GM19099 (cell line): ENCODE results near the gene RPS5.

Source experiments
- POLR2A ChIP-seq: IDR thresholded peaks from 3 replicates; pipeline ENCODE4 v1.6.1; 2011; ENCODE audit warnings: low read depth; ENCODE audit not compliant: insufficient read length; ENCODE audit errors: extremely low read depth

RPS5 gene

DNA sequence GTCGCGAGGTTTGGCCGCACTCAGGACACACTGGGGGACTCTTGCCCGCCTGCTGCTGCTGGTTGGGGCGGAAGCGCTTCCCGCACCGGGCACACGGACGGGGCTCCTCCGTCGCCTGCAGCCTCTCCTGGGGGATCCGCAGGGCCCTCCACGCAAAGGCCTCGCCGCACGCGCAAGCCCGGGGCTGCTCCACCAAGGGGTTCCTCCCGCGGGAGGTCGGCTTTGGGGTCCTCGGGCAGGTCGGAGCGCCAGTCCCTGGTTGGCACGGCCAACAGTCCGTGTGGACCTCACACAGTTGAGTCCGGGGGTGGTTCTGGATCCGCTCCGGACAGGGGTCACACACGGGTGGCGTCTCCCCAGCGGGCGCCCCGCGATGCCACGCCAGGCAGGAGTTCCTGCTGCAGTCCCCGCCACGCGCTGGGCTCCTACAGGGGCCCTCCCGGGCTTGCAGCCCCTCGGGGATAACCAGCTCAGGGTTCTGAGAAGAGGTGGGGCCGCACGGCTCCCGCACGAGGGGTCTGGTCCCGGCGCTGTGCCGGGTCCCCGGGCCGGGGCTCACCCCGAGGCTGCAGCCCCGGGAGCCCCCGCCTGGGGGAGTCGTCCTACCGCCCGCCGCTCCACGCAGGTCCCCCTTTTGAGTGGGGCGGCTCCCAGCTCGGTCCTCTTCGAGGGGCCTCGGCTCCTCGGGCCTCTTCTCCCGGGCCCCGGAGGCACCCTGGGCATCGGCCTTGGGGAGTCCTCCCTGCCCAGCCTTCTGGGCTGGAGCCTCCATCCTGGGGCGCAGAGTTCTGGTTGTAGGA, 18.3 kb upstream of the RPS5 start:
- TF ChIP-seq POLR2A: no peak

DNA sequence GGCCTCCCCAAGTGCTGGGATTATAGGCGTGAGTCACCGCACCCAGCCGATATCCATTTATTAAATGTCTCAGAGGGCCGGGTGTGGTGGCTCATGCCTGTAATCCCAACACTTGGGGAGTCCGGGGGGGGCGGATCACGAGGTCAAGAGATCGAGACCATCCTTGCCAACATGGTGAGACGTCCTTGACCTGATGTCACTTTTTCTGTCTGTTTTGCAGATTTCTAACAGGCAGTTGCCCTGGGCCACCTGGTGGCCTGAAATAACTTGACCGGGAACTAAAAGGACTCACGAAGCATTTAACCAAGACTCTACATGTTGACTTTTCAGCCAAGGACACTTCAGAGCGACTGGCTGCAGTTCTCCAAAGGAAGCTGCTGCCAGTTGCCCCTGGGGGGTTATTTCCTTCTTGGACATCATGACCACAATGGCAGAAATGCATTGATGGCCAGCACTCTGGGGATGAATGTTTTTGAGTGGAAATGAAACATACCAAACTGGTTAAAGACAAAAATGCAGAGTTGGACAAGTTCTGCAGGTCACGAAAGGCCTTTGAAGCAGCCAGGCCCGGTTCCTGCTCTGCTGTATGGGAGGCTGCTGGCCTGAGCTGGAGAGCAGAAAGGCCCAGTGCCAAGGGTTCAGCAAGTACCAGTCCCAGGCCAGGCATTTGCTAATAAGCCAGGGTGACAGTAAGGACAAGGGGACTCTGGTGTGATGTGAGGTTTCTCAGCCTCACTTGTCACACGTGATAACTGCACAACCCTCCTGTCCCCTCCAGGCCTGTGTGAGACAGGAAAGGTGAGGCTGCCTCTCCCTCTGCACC, 14.5 kb upstream of the RPS5 start:
- no peak for TF ChIP-seq POLR2A

DNA sequence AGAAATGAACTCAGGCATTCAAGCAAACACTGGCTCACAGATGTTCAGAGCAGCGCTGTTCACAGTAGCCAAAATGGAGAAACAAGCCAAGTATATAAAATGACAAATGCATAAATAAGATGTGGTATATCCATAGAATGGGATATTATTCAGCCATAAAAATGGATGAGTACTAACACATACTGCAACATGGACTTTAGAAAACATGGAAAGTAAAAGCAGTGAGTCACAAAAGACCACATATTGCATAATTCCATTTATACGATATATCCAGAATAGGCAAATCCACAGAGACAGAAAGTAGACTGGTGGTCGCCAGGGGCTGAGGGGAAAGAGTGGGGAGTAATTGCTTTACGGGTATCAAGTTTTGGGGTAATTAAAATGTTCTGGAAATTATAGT, 12.9 kb upstream of the RPS5 start:
- TF ChIP-seq POLR2A: no peak

DNA sequence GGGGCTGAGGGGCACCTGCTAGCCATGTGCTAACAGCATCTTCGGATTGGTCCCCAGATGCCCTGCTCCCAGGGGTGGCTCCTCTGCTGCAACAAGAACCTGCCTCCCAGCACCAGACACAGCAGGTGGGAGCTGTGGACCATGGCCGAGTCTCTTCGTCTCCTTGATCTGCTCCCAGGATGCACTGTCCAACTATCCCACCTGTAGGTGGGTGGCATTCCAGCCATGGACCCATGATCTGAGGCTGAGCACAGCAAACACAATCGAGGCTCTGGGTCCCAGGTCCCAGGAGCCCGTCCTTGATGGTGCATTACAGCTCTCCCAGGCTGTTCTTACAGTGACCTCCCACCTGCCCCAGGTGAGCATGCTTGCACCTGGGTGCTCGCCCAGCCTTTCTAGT, 7.8 kb upstream of the RPS5 start:
- no peak for TF ChIP-seq POLR2A

DNA sequence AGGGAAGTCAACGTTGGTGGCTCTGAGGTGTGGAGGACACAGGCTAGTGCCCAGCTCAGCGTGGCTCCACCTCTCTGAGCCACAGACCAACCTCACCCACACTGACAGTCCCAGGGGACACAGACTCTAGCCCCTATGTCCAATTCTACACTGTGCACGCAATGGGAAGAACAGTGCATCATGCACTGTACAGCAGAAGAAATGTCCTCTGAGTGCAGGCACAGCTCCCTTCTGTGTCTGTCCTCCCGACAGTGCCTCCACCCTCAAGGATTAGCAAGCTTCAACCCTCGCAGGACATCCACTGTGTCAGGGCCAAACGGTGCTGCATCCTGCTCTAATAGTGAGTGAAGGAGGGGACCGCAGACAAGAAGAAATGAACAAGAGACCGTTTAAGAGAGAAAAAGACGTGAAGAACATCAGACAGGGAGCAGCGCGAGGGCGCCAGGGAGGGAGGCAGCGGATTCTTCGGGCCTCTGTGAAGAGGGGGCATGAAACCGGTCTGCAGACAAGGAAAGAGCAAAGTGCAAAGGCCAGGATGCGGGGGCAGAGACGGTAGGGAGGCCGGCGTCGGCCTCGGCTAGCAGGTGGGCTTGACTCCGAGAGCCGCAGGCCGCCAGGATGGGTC, 6.9 kb upstream of the RPS5 start:
- TF ChIP-seq POLR2A: no peak

DNA sequence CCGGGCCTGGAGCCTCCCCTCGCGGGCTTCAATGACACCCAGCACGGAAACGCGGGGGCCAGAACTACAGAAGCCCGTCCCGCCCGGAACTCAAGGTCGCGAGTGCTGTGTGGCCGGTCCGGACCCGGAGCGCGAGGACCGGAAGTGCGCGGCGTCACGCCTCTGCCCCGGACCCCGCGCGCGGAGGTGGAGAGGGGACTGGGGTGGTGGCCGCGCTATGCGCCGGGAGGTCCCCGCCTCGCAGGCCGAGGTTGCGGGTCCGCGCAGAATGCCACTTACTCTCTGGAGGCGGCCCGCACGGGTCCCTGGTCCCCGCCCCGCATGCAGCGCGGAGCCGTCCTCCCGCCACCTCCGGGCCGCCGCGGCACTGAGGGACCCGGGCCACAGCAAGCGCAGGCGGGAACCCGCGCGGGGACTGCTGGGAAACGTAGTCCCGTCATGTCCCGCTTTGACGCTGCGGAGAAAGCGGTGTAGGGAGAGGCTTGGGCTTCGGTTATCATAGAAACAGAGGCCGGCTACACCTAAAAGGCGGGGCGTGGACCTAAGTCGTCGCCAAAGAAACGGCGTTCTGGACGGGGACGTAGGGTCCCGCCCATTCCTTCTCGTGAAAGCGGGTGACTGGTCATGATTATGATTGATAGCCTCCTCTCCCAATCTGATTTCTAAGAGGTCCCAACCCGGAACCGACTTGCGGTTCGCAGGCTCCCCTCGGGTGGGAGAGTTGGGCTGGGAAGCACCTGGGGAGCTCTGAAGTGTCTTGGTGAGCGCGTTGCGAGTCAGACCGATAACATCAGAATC, 6.2 kb upstream of the RPS5 start, which contains the start of gene ZNF837:
ZNF837 (minus strand) TSS at position 369 of the 798 bp plus-strand sequence. CDS start 11,698 bp downstream, outside the sequence.
- peak; percentile 88 for TF ChIP-seq POLR2A

DNA sequence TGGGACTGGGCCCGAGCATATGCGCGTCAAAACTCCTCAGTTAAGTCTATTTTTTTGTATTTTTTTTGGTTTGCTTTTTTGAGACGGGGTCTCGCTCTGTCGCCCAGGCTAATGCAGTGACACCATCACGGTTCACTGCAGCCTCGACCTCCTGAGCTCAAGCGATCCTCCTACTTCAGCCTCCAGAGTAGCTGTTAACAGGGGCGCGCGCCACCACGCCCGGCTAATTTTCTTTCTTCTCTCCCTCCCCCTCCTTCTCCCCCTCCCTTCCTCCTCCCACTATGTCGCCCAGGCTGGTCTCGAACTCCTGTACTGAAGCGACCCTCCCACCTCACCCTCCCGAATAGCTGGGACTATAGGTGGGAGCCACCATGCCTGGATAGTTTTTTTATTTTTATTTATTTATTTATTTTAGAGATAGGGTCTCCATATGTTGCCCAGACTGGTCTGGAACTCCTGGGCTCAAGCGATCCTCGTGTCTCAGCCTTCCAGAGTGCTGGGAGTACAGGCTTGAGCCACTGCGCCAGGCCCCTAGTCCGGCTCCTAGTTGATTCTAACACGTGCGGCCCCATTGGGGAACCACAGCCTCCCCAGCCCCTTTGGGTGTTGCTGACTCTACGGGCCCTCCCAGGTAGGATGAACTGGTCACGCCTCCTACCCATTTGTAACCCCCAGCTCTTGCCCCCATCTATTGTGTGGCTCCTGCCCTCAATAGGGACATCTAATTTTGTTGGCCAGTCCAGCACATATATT, 5.4 kb upstream of the RPS5 start:
- no peak for TF ChIP-seq POLR2A

DNA sequence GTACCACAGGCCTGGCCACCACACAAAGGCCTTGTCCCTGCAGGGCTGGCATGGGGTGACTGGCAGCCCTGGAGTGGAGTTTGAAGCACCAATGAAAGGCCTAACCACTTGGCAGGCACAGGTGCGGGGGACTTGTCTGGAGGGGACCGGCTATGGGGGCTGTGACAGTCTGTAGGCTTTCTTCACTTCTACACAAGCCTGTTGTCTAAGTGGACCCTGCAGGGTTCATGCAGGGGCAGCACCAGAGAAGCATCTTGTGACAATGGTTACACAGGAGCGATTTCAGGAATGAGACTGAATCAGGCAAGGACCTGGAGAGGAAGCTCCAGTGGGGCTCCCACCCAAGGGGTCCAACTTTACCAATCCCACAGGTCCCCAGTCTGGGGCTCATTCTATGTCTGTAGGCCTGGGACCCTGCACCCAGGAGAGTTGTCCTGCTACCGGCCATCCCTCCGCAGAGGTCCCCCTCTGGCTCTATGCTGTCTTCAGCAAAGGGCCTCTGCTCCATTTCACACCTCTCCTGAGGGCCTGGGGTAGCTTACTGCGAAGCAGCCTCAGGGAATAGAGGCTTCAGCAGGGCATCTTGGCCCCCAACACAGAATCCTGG, 4.0 kb upstream of the RPS5 start:
- no peak for TF ChIP-seq POLR2A

DNA sequence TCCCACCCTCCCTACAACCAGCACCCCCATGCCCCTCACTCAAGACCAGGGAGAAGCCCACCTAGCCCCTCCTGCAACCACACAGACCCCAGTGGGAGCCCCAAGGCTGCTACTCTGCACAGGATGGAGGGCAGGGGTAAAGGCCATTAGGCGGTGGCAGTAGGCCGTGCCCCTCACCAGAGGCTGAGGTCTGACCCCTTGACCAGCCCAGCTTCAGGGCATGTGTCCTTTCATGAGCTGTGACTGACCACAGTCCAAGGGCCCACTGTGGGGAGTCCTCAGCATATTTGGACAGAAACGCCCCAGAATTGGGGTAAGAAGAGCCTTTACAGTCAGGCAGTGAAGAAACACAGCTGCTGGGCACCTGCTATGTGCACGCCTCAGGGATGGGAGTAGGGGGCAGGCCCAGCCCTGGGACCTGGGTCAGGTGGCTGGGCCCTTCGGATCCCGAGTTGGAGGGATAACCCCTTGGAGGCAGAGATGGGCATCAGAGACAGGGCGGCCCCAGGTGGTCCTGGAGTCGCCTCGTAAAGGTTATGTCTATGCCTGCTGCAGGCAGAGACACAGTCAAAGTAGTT, 1.7 kb upstream of the RPS5 start:
- TF ChIP-seq POLR2A: no peak

DNA sequence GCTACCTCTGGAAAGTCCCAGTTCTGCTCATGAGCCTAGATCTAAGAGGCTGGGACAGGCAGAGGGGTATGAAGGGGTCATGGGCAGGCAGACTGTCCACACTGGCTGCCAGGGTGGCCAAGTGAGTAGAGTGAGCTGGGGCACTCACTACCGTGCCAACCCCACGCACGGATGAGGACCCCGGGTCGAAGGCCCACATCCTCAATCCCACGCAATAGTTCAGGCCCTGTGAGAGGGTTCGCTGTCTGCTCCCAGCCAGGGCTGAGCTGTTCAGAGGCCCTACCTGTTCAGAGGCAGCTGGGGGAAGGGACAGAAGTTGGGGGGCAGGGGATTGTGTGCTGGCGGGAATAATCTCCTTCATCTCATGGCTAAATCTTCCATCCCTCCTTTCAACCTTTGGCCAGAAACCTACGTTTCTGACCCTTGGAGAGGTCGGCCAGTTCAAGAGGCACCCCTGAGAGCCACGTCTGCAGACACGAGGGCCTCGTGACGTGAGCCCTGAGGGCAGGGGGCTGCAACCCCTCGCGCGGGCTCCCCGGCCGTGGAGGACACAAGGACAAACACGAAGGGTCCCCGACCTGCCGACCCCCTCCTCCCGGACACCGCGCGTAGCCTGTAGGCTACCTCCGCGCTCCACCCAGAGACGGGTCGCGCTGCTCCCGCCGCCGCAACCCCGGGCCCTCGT, 1.0 kb upstream of the RPS5 start:
- peak; percentile 59 for TF ChIP-seq POLR2A

DNA sequence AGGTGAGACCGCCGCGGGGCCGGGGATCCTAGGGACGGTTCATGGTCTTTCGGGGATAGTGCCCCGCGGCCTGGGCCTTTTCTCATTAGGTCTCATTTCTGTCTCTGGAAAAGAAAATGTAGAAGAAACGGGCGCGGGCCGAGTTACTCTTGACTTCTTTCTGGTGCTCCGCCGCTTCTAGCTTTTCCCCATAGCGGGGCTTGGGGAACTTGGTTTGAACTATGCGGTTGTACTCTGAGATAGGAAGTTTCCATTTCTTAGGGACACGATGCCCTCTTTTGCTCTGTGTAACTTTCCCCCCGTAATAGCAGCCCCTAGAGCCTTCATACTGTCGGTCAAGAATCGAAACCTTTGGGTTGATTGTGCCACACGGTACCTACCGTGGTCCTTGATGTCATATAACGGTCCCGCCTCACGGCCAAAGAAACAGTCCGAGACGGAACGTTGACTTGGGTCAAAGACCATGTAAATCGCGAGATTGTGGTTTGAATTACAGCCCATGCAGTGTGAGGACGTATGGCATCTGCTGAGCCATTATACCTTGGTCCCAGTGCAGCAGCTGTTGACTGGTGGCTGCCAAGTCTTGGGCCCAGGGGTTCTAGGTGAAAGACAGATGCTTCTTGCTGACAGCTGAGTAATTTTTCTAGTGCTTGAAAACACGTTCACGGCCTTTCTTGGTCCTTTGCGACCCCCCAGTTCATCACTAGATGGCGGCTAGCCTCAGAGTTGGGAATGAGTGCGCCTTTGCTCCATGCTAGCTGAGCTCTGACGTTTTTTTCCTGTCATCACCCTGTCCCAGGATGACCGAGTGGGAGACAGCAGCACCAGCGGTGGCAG, 487 bp downstream of the RPS5 start:
- no peak for TF ChIP-seq POLR2A

DNA sequence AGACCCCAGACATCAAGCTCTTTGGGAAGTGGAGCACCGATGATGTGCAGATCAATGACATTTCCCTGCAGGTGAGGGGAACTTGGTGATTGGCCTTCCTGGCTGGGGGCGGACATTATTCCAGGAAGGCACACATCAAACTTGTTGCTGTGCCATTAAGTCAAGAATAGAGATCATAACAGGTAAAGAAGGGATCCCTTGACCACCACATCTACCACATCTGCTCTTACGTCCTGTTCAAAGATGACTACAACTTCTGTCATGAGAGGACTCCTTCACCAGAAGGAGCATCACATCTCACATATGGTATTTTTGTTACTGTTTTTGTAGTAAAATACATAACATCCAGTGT, 1.1 kb downstream of the RPS5 start:
- TF ChIP-seq POLR2A: no peak
